GM23338 (cell line): ENCODE data around the gene LDHAL6A. TPM values are rescaled to one million over a fixed set of nuclear protein-coding genes. Genes with fewer than 3 reads are reported as not detected.

Experiments
- ATAC-seq: fragments of 200-7000 bp; cut with Tn5 transposase; 3 replicates; pipeline ENCODE4 v1.9.1; 2020
- DNase-seq: peaks from one replicate; pipeline ENCODE4 v3.0.0-alpha.2; 2015; ENCODE audit warnings: low spot score
- H2AFZ ChIP-seq: fragments of 200-600 bp; sonication (generic); 2 replicates; pipeline ENCODE4 v1.8.0; 2016; ENCODE audit warnings: antibody characterized with exemption, mild to moderate bottlenecking, moderate library complexity
- H3F3A ChIP-seq: fragments of 200-600 bp; sonication (generic); replicated peaks from 2 replicates; pipeline ENCODE4 v1.8.0; 2017; ENCODE audit warnings: antibody characterized with exemption, mixed run types, low read depth
- H3K27ac ChIP-seq: fragments of 200-600 bp; sonication (generic); 2 replicates; pipeline ENCODE4 v1.6.1; 2016; ENCODE audit warnings: low read depth
- H3K27me3 ChIP-seq: fragments of 200-600 bp; sonication (generic); 2 replicates; pipeline ENCODE4 v1.8.0; 2016; ENCODE audit warnings: mild to moderate bottlenecking, mixed run types, moderate library complexity; ENCODE audit not compliant: insufficient read depth
- H3K36me3 ChIP-seq: fragments of 200-600 bp; sonication (generic); 2 replicates; pipeline ENCODE4 v1.8.0; 2016; ENCODE audit warnings: mild to moderate bottlenecking; ENCODE audit not compliant: insufficient read depth
- H3K4me1 ChIP-seq: fragments of 200-600 bp; sonication (generic); 2 replicates; pipeline ENCODE4 v1.8.0; 2016; ENCODE audit warnings: mild to moderate bottlenecking, moderate library complexity; ENCODE audit not compliant: insufficient read depth
- H3K4me2 ChIP-seq: fragments of 200-600 bp; sonication (generic); 2 replicates; pipeline ENCODE4 v1.7.1; 2017; ENCODE audit warnings: mixed run types
- H3K4me3 ChIP-seq: fragments of 200-600 bp; sonication (generic); 2 replicates; pipeline ENCODE4 v1.6.1; 2016; ENCODE audit warnings: mixed run types
- H3K79me2 ChIP-seq: fragments of 200-600 bp; sonication (generic); replicated peaks from 2 replicates; pipeline ENCODE4 v1.8.0; 2017; ENCODE audit warnings: mild to moderate bottlenecking; ENCODE audit not compliant: insufficient read depth
- H3K9me2 ChIP-seq: fragments of 200-600 bp; sonication (generic); 2 replicates; pipeline ENCODE4 v1.8.0; 2017; ENCODE audit not compliant: insufficient read depth
- H4K20me1 ChIP-seq: fragments of 200-600 bp; sonication (generic); replicated peaks from 2 replicates; pipeline ENCODE4 v1.8.0; 2017; ENCODE audit warnings: mild to moderate bottlenecking; ENCODE audit not compliant: insufficient read depth
- H3K27ac Mint-ChIP-seq: 2 replicates; pipeline ENCODE4 v1.8.0; 2020; ENCODE audit warnings: inconsistent platforms, mild to moderate bottlenecking, moderate library complexity, mixed read lengths
- H3K27me3 Mint-ChIP-seq: 3 replicates; pipeline ENCODE4 v1.8.0; 2022; ENCODE audit warnings: low read depth, mild to moderate bottlenecking, moderate library complexity, mixed read lengths, inconsistent platforms; ENCODE audit not compliant: insufficient read depth, poor library complexity
- H3K36me3 Mint-ChIP-seq: 3 replicates; pipeline ENCODE4 v1.8.0; 2021; ENCODE audit warnings: low read depth, mild to moderate bottlenecking, inconsistent platforms, moderate library complexity, mixed read lengths
- H3K4me1 Mint-ChIP-seq: 3 replicates; pipeline ENCODE4 v1.8.0; 2020; ENCODE audit warnings: mild to moderate bottlenecking, inconsistent platforms, mixed read lengths
- H3K4me3 Mint-ChIP-seq: 3 replicates; pipeline ENCODE4 v1.8.0; 2021; ENCODE audit warnings: moderate library complexity, mild to moderate bottlenecking, inconsistent platforms, mixed read lengths
- H3K9me3 Mint-ChIP-seq: 3 replicates; pipeline ENCODE4 v1.8.0; 2020; ENCODE audit warnings: moderate library complexity, mild to moderate bottlenecking, inconsistent platforms, mixed read lengths
- CREB1 ChIP-seq: fragments of 250-450 bp; sonication (Bioruptor Pico); IDR thresholded peaks from 2 replicates; pipeline ENCODE4 v1.5.0; 2020; ENCODE audit warnings: low read depth, mild to moderate bottlenecking, moderate library complexity
- CTCF ChIP-seq, 2 experiments: fragments of 200-600 bp in 1 of 2; sonication (generic) in 1 of 2; conservative IDR thresholded peaks; 2 replicates each; pipeline versions ENCODE4 v1.5.1 to v1.6.1; 2016 to 2017; ENCODE audit warnings: antibody characterized with exemption in 2 of 2, low read depth in 2 of 2, mild to moderate bottlenecking in 2 of 2, moderate library complexity in 1 of 2
- ETS1 ChIP-seq: IDR thresholded peaks from 2 replicates; pipeline ENCODE4 v1.6.1; 2016; ENCODE audit warnings: antibody characterized with exemption
- EZH2 ChIP-seq: fragments of 200-600 bp; sonication (generic); IDR thresholded peaks from one replicate; pipeline ENCODE4 v1.8.0; 2017; ENCODE audit warnings: antibody characterized with exemption, mild to moderate bottlenecking, low read depth; ENCODE audit not compliant: unreplicated experiment
- EZH2phosphoT487 ChIP-seq: fragments of 200-600 bp; sonication (generic); IDR thresholded peaks from one replicate; pipeline ENCODE4 v1.8.1; 2018; ENCODE audit warnings: antibody characterized with exemption; ENCODE audit not compliant: unreplicated experiment
- JUNB ChIP-seq: IDR thresholded peaks from one replicate; pipeline ENCODE4 v1.6.1; 2016; ENCODE audit warnings: antibody characterized with exemption; ENCODE audit not compliant: unreplicated experiment
- NANOG ChIP-seq: IDR thresholded peaks from 2 replicates; pipeline ENCODE4 v1.6.1; 2016; ENCODE audit warnings: antibody characterized with exemption, borderline replicate concordance
- POLR2AphosphoS5 ChIP-seq: IDR thresholded peaks from 2 replicates; pipeline ENCODE4 v1.6.1; 2016; ENCODE audit warnings: antibody characterized with exemption, low read depth
- STAT1 ChIP-seq: IDR thresholded peaks from one replicate; pipeline ENCODE4 v1.6.1; 2016; ENCODE audit warnings: antibody characterized with exemption; ENCODE audit not compliant: unreplicated experiment
- ZNF114 ChIP-seq: fragments of 250-450 bp; sonication (Bioruptor Pico); IDR thresholded peaks from 2 replicates; pipeline ENCODE4 v1.5.0; 2020; ENCODE audit warnings: mild to moderate bottlenecking, moderate library complexity
- ZNF462 ChIP-seq: fragments of 250-450 bp; sonication (Bioruptor Pico); IDR thresholded peaks from 2 replicates; pipeline ENCODE4 v1.5.0; 2020; ENCODE audit warnings: mild to moderate bottlenecking, moderate library complexity
- polyA plus RNA-seq: library from polyadenylated mRNA; unstranded; fragments of >200 nt; fragmentation: Nextera tagmentation; extraction: Ambion mirVana; gene quantifications from 2 replicates; pipeline ENCODE4 v1.2.1, GENCODE V29; 2016
- total RNA-seq: library from RNA; depleted of rRNA; stranded (reverse); fragments of >200 nt; shearing (Covaris generic); gene quantifications from 2 replicates; pipeline ENCODE4 v1.2.3, GENCODE V29; 2014

Gene LDHAL6A
- total and polyA plus RNA-seq, 2 experiments from 2014 or later, result 0.10 to 0.59 TPM

- ATAC-seq, result no peak
- Mint-ChIP-seq H3K4me1 (no peaks in the 10 kb centered on the region), H3K36me3 (peaks cover 43% of the 10 kb centered on the region), H3K4me3 (no peak overlapping the region), H3K9me3 (no peaks in the 10 kb centered on the region), H3K27me3 (no peaks in the 10 kb centered on the region), H3K27ac (no peak overlapping the region)
- TF ChIP-seq NANOG, result no peak
- TF ChIP-seq CREB1 (CRISPR knock-in tag), result no peak
- no peak for TF ChIP-seq EZH2phosphoT487
- no peak for TF ChIP-seq EZH2
- no peak for TF ChIP-seq STAT1
- TF ChIP-seq POLR2AphosphoS5, result no peak
- TF ChIP-seq ZNF114 (CRISPR knock-in tag), result no peak
- no peak for TF ChIP-seq JUNB
- no peak for TF ChIP-seq CTCF (conservative IDR thresholded peaks at IDR 0.05; ENCODE audit: low read depth in 2 of 2)
- no peak for TF ChIP-seq ETS1
- TF ChIP-seq ZNF462 (CRISPR knock-in tag), result no peak
- Histone ChIP-seq H3K4me1 (no peaks in the 10 kb centered on the region; the same call in 1 of the 2 replicates), H4K20me1 (peaks cover 4% of the 10 kb centered on the region), H3F3A (no peaks in the 10 kb centered on the region), H3K27ac (no peak overlapping the region; the same call in 1 of the 2 replicates), H3K9me2 (no peaks in the 10 kb centered on the region), H3K36me3 (peaks cover 7% of the 10 kb centered on the region; the same call in 1 of the 2 replicates), H3K4me3 (no peak overlapping the region), H3K79me2 (no peaks in the 10 kb centered on the region), H2AFZ (no peak overlapping the region), H3K4me2 (no peak overlapping the region), H3K27me3 (no peaks in the 10 kb centered on the region)
- DNase-seq, result no peak
These were observed 42.4 kb downstream of the LDHAL6A start for GRCh38 chr11:18498039-18498438.
